Stimulated activated naive CD4-positive, alpha-beta T cell treated with Interleukin-2 at 50 U/mL for 16 hours (primary cell): ENCODE data around the gene USP47.

Source experiments
- DNase-seq: peaks from one replicate; lab custom pipeline; 2025; lab: John Stamatoyannopoulos, UW

The USP47 gene

DNA sequence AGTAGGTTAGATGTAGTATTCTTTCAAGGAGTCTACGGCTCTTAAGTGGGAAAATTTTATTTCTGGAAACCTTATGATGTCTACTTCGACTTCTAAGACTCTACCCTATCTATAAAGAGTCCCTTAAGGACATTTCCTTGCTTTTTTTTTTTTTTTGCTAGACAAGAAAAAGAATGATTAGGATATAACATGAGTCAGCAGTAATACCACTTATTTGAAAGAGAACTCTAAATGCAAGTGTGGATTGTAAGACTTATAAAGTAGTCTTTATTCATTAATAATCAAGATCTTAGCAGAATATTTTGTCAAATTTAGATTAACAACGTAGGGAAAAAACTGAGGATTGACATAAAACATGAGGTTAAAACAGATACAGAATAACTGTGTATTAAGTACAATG lies 95.7 kb downstream of the USP47 start:
- DNase-seq = no peak

DNA sequence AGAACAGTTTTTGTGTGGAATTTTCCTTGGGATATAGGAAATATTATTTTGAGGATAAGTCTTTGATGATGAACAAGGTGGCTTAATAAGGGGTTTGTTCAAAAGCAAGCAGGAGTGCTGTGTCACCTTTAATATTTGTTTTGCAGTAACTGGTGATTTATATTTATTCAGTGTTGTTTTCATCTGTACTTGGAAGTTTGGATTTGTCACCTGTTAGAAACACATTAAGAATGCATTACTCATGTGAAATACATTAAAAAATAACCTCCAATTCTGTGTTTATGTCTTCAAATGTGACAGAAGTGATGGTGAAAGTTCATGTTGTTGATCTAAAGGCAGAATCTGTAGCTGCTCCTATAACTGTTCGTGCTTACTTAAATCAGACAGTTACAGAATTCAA lies 96.2 kb downstream of the USP47 start:
- no peak for DNase-seq

DNA sequence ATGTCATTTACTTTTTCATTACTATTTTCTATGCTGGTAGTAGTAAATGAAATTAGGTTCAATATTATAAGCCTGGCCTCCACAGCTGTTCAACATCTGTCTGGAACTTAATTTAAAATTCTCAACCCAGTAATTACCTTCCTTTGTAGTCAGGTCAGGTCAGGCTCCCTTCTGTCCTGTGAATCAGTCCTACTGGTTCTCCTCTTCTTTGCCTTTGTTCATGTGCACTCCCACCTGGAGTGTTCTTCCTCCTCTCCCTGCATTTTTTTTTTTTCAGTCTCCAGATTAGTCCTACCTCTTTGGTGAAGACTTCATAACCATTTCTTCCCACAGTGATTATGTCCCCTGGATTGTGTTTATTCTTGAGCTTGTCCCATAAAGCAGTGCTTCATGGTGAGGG lies 98.8 kb downstream of the USP47 start:
- DNase-seq = no peak

DNA sequence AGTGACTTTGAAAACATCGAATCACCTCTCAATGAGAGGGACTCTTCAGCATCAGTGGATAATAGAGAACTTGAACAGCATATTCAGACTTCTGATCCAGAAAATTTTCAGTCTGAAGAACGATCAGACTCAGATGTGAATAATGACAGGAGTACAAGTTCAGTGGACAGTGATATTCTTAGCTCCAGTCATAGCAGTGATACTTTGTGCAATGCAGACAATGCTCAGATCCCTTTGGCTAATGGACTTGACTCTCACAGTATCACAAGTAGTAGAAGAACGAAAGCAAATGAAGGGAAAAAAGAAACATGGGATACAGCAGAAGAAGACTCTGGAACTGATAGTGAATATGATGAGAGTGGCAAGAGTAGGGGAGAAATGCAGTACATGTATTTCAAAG lies 100.9 kb downstream of the USP47 start:
- no peak for DNase-seq

DNA sequence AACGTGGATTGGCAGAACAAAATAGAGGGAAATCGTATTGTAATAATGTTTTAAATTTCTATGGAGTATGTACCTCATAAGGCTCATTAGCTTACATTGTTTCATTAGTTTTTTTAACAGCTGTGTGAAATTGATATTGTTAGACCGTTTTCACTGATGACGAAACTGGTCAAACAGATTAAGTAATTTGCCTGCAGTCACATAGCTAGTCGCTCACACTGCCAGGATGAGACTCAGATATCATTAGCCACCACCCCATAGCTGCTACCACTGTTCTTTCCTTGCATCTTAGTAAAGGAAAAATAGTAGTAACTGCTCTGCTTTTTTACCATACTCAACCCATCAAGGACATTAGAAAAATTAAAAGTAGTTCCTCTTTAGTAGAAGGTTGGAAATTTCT lies 102.7 kb downstream of the USP47 start:
- no peak for DNase-seq

DNA sequence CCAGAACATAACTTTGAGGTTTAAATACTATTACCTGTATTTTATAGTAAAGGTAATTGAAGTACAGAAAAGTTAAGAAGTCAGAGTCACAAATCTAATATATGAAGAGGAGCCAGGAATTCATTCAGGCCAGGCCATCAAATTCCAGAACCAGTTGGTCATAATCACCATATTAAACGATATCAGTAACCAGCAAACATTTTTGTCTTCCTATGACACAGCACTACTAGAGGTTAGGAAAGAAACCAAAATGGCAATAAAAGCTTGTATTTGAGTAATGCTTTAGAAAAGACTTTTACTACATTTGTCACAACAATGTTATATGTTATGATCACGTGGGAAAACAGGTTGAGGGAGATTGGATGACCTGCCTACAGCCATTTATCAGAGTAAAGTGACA lies 104.4 kb downstream of the USP47 start:
- no peak for DNase-seq

DNA sequence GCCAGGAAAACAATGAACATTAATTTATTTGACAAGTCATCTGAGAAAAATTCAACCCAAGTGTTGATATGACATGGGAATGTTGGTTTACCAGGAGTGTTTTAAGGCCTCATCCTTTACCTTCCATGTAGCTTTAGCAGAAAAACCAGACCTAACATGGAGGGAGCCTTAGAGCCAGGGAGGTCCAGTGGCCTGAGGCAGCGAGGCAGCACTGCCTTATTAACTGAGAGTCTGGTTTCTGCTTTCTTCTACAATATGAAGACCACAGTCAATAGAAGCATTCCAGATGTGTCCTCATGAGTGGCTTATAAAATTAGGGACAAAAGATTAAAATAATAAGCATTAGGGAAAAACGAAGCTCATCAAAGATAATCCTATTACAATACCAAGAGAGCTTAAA lies 105.1 kb downstream of the USP47 start:
- DNase-seq = no peak

DNA sequence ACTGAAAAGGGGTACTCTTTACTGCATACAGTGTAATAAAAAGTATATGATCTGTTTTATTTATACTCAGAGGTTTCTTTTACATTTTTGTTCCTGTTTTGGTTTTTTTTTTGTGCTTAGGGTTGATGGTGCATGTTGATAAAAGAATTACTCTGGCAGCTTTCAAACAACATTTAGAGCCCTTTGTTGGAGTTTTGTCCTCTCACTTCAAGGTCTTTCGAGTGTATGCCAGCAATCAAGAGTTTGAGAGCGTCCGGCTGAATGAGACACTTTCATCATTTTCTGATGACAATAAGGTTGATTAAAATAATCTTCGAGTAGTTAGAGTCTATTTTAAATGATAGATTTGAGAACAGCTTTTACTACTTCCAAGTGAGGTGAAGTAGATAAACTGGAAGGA lies 106.1 kb downstream of the USP47 start:
- DNase-seq = no peak

DNA sequence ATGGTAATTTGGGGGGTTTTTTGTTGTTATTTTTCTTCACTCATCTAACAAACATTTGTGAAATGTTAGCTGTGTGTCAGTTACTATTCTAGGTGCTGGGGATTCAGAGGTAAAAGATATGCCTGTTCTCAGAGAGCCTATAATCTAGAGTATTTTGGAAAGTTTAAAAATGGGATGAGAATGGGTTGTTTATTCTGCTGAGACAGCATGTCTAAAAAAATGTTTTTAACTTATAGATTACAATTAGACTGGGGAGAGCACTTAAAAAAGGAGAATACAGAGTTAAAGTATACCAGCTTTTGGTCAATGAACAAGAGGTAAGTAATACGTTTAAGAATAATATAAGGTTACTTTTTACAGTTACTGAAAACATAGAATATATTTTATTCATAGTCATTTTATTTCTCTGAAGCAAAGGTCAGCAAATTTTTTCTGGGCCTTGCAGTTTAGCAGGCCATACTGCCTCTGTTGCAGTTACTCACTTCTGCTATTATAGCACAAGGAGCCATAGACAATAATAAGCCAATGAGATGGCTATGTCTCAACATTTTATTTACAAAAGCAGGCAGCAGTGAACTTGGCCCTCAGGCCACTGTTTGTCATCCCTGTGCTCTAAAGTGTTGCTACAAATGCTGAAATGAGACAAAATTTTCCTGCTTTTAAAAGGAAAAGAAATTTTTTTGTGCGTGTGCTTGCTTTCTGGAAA lies 106.6 kb downstream of the USP47 start:
- no peak for DNase-seq

DNA sequence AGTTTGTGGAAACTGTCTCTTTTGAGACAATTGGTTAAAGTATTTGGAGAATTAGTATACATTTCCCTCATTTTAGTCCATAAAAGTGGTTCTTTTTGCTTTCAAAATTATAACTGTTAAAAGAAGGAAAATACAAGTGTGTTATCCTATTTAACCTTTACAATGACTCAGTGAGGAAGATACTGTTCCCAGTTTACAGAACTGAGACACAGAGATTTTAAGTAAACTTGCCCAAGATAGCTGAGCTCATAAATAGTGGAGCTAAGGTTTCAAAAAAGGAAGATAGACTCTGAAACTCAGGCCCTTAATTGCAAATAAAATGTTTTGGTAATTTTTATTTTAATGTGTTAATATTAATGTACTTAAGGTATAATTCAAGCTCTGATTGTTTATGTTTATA lies 107.7 kb downstream of the USP47 start:
- DNase-seq = no peak

DNA sequence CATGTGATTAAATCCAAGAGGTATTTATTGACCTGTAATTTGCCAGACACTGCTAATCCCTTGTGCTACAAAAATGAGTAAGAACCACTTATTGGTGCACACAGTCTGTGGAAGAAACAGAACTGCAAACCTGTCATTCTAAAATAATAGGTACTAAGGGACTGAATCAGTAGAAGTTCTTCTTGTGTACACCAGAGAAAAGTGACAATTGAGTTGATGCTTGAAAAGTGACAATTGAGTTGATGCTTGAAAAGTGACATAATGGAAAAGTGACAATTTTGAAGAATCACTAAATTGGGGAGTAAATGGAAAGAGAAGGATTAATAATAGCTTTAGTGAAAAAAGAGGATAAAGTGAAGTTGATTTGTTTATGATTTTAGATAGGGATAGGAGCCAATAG lies 110.3 kb downstream of the USP47 start:
- DNase-seq = no peak

DNA sequence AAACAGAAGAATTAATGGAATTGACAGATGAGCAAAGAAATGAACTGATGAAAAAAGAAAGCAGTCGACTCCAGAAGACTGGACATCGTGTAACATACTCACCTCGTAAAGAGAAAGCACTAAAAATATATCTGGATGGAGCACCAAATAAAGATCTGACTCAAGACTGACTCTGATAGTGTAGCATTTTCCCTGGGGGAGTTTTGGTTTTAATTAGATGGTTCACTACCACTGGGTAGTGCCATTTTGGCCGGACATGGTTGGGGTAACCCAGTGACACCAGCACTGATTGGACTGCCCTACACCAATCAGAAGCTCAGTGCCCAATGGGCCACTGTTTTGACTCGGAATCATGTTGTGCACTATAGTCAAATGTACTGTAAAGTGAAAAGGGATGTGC lies 114.2 kb downstream of the USP47 start:
- DNase-seq = no peak

DNA sequence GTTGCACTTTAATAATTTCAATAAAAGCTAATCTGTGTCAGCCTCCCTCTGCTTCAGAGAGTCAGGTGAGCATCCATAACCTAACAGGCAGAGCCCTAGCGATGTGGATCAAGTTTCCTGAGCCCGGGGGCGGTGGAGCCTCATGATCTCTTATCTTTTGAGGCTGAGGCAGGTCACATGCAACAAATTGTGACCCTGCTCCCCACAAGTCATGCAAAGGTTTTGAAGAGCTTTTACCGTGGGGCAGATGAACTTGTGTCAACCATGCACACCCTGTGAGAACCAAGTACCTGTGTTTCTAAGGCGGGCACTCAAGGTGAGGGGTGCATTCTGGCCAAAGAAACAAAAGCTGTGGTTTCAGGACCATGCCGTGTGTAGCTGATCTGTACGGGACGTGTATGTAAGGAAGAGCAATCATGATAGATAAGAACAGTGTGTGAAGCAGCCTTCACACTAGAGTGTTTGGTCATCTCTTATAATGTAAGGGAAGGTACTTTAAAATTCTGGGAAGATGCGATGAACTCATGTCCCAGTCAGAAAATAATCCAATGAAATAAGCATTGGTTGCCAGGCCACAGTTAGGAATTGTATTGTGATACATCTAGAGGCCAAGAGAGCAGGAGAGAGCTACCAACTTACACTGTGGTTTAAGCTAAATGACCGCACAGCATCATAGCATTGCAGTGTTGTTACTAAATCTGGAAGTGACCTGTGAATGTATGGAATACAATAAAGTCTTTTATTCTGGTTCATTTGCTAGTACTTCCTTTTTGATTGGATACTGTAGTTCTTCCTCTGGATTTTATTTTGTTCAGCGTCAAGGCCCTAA lies 116.8 kb downstream of the USP47 start:
- no peak for DNase-seq

DNA sequence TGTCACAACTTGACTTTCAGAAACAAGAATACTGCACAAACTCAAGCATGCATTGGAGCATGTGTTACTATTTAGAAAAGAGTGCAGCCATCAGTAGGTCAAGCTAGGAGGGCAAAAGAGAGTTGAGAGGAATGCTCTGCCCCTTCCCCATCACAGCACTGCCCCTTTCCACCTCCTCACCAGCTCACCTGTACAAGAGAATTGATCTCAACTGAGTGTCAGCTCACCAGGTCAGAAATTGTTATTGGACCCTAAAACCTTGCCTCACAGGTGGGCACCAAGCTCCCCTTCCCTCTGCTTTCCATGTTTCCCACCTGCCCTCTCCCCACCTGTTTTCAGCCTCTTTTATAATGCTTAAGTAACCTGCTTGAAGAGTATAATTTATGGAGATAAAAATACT lies 117.8 kb downstream of the USP47 start:
- DNase-seq = no peak

DNA sequence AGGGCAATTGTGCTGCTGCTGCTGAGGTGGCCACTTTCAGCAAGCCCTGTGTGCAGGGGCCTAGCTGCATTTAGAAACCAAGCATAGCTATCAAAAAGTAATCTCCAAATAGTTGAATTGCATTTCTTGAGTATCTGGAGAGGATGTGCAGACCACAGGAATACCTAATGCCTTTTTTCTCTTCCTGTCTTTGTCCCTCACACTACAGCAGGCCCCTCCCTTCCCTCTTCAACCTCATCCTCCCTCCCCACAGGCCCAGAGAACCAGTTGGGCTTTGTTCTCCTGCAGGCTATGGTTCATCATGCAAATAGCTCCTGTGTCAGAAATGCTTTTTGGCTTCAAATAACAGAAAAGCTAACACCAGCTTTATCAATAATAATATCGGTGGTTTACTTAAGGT lies 118.9 kb downstream of the USP47 start:
- no peak for DNase-seq

DNA sequence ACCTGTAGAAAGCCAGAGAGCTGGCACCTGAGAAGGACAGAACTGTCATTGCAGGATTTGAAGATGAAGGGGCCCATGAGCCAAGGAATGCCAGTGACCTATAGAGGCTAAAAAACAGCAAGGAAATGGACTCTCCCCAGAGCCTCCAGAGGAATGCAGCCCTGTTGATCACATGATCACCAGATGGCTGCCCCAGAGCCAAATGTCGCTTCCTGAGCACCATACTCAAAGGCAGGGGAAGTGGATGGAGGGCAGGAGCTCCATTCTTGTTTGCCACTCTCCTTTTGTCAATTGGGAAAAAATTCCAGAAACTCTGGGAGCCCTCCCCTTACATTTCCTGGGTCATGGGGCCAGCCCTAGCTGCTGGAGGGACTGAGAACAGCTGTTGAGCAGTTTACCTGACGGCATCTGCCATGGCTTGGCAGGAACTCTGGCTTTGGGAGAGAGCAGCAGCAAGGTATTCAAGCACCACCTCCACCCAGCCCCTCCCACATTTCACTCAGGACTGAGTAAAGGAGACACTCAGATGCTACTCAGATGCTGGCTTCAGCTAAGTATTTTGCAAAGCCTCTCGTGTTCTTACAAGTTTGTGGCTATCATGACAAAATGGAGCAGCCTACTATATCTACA lies 119.7 kb downstream of the USP47 start:
- no peak for DNase-seq

DNA sequence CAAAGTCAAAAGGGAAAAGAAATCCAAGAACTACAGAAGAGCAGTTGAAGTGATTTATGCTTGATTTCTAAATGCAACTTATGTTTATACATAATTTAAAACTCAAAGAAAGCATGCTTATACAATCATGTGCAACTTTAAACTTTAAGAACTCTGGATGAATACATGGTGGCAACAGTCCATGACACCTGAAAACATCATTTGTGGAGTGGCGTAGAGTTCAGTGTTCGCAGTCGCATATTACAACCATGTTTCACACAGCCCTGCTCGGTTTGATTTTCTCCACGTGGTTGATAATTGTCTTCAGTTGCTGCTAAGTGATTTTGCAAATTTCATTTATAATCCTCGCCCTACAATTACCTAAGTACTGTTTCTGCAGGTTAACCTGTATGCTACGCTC lies 121.3 kb downstream of the USP47 start:
- no peak for DNase-seq

DNA sequence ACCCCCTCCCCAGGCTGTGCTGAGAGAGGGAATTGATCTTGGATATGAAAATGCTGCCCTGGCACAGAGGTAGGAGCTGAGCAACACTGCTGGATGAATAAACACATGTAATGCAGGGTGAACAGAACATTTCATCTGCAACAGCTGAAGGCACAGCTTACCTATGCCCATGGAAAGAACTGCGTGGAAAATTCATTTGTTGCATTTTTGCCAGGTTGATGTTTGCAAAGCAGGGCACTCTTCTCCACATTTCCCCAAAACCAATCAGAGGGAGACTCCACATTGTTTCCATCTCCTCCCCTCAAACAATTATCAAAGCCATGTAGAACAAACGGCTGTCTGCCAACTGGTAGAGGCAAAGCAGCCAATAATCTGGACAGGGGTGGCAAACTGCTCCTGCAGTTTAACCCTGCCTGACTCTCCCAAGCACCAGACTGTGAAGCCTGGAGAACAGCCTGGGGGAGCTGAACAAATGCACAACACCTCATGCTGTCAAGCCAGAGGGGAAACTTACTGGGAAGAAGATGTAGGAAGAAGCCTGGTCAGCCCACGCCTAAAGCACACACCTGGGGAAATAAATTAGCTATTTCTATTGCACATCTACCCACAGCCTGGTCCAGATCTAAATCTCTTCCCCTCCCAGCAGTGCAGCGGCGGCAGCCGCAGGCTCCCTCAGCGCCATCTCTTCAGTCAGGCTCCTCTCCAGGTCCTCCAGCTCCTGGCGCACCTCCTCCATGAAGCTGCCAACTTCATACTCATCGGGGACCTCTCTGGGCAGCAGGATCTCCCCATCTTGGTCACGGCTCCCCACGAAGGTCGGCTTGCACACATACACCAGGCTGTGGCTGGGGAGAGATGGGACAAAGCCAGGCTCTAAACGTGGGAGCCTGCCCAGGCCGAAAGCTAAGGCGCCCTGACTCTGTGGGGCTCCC lies 122.3 kb downstream of the USP47 start:
- no peak for DNase-seq

DNA sequence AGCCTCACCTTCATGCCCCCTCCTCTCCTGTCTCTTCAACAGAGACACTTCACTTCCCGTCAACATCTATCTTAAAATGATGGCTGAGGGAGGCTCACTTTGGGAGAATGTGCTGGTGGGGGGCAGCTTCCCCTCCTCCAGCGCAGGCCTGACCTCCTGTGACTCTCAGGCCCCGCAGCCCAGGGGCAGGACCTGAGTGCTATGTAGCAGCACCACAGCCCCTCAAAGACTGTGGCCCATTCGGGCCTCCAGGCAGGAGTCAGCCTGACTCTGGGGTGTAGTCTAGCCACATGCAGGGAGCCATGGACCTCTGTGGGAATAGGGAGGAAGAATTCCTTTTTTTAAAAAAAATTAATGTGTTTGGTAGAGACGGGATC lies 123.0 kb downstream of the USP47 start:
- DNase-seq = no peak

DNA sequence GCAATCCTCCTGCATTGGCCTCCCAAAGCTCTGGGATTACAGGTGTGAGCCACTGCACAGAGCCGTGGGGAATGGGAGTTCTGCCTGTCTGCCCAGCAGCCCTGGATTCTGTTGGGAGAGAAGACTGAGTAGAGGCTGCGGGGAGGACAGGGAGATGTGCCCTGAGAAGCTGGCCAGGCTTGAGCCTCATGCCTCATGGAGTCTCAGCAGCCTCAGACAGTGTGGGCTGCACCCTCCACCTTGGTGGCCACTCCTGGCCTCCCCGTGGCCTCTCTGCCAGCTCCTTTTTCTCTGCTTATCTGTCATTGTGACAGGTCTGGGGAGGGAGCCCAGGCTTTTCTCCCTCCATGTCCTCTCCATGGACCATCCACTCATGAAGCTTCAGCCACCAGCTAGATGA lies 123.4 kb downstream of the USP47 start:
- DNase-seq = no peak

DNA sequence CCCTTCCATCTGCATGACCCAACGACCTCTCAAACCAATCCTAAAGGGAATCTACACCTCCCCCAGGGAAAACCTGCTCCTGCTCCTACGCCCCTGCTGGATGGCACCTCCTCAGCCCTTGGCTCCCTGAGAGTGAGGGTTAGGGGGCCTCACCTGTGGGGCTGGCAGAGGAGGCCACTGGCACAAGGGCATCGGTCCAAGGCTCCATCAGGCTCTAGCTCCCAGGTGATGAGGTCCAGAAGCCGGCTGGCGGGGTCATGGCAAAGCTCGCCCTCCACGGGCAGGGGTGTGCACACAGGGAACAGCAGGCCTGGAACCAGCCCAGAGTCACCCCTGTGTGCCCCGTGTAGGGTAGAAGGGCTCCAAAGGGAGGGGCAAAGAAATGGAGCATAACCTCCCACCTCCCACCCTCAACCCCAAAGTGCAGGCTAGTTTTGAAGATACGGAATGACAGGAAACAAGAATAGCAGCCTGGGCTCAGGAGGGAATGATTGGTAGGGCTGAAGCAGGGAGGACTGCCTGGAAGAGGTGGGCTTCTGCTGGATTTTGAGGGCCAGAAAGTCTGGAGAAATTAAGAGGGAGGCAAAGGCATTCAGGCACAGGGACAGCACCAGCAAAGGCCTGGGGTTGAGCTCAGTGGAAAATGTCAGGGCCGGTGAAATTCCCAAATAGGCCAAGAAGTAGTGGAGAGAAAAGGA lies 124.0 kb downstream of the USP47 start:
- DNase-seq = no peak

DNA sequence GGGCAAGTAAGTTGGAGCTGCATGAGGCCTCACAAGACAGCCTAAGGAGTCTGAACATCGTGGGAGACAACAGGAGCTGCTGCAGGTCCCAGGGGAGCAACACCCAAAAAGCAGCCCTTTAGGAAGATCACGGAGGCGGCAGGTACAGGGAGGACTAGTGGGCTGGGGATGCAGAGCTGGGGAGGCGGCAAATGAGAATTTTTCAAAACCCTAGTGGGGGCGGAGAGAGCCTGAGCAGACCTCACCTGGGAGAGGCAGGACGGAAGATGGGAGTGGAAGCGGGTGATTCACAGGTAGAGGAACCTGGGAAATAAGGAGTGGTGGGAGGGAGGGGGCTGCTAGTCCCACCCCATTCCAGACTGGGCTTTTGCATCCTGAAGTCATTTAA lies 124.6 kb downstream of the USP47 start:
- DNase-seq = no peak
